ACHN (cell line): ENCODE data around the gene SRRM5.
"Not testable (repeated sequence)": the region's sequence is repeated elsewhere in the genome, so short reads cannot be mapped to it uniquely, and the experiment has no call there.

Source experiments
- DNase-seq: peaks from one replicate; pipeline ENCODE4 v3.0.0-alpha.2; 2015
- in situ Hi-C: cut with HindIII; loops from 2 replicates; pipeline ENCODE4 v1.10.0; 2017; ENCODE audit warnings: low sequenced_read_pairs, low pct_ligation_motif_present, low pct_unique_long_range_greater_than_20kb

The SRRM5 gene

GRCh38 chr19:43587029-43587428 lies 24.9 kb upstream of the SRRM5 start:
- DNase-seq, in situ Hi-C loops: not testable (repeated sequence)

GRCh38 chr19:43589277-43589676 lies 22.6 kb upstream of the SRRM5 start:
- DNase-seq, result no peak
- in situ Hi-C loops, result no loop called here

DNA sequence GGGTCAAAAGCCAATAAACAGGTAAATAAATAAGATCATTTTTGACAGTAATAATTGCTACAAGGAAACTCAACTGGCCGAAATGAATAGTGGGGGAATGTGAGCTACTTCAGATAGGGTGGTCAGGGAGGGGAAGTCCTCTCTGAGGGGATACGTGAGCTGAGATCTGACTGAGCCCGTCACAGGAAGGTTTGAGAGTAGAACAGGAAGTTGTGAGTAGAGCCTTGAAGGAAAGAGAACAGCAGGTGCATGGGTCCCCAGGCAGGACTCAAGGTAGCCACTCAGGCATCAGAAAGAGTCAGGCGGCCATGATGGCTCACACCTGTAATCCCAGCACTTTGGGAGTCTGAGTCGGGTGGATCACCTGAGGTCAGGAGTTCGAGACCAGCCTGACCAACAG lies 22.2 kb upstream of the SRRM5 start:
- DNase-seq, result no peak
- in situ Hi-C loops, result no loop called here

- no peak for DNase-seq
- in situ Hi-C loops, result no loop called here
Observed at GRCh38 chr19:43591904-43592772, 19.8 kb upstream of the SRRM5 start.

DNA sequence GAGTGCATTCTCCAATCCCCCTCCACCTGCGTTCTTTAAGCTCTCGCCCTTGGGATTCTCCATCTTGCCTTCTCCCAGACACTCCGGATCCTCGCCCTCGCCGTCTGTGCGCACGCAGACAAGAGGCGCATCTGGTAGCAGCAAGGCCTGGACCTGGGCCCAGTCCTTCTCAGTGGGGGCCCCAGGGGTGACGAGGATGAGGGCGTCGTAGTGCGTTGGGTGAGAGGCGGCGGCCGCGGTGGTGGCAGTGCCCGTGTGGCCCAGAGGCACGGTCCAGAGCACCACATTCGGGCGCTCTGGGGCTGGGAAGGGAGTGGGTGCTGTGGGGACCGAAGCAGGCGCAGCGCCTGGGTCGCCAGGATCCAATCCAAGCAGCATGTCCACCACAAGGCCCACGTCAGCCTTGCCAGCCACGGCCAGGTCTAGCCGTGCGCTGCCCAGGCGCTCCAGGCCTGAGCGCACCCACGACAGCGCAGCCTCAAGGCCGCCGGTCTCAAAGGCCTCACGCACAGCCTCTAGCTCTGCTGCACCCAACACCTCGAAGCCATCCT lies 19.0 kb upstream of the SRRM5 start:
- in situ Hi-C loops, result no loop called here
- no peak for DNase-seq

DNA sequence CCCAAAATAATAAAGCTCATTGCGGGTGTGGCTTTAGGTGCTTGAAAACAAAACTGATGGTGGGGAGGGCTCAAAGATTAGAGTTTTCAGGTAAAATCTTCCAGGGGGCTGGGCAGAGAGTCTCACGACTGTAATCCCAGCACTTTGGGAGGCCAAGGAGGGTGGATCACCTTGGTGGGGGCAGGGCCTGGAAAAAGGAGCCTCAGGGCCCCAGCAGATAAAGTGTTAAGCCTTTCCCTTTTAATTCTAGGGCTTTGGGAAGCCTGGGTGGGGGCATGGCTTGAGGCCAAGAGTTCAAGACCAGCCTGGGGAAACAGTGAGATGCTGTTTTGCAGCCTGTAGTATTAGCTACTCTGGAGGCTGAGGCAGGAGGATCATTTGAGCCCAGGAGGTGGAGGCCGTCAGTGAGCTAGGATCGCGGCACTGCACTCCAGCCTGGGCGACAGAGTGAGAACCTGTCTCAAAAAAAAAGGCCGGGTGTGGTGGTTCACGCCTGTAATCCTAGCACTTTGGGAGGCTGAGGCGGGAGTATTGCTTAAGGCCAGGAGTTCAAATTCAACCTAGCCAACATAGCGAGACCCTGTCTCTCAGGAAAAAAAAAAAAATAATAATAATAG lies 17.7 kb upstream of the SRRM5 start:
- in situ Hi-C loops, result no loop called here
- no peak for DNase-seq

GRCh38 chr19:43594710-43595604 lies 16.9 kb upstream of the SRRM5 start:
- peak; percentile 22 for DNase-seq
- in situ Hi-C loops, result no loop called here

DNA sequence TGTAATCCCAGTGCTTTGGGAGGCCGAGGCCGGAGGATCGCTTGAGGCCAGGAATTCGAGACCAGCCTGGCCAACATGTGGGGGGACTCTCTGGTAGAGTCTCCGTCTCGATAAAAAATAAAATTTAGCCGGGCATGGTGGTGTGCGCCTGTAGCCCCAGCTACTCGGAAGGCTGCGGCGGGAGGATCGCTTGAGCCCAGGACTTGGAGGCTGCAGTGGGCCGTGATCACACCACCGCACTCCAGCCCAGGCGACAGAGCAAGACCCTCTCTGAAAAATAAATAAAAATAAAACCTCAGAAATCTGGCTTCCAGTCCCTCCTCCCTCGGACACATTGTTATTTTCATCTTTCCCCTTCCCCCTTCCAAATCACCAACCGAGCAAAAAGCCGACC lies 16.3 kb upstream of the SRRM5 start:
- in situ Hi-C loops, result no loop called here
- DNase-seq, result no peak

DNA sequence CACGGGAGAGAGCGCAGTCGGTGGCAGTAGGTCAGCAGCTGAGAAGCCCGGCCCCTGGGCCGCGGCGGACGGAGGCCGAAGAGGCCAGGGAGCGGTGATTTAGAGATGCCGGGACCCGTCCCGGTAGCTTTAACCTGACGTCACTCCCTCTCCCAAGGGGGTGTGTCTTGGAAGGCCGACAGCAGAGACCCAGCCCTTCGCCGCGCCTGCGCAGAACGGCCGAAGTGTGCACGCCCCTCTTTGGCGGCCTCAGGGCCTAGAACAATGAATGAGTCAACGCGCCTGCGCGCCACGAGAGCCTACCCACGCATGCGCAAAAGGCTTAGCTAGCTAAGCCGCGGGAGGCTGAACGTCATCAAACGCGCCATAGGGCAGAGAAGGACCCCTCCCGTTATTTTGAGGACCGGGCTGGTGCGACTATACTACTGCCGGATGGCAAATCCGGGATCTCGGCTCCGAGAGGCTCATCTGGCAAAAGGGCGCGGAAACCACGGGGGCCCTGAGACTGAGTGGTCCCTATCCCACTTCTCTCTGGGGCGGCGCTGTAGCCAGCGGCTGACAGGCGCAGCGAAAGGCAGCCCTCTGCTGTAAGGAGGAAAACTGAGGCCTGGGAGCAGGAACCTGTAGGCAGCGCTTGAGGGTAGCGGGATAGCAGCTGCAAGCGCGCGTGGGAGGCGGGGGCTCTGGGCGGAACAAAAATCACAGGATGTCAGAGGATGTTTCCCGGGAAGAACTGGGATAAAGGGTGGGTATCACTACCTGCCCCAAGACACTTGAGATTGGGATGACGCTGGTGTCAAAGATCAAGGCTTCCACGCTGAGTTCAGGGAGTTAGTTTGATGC lies 15.7 kb upstream of the SRRM5 start, which contains the start of the genes IRGQ and ZNF576:
IRGQ (minus strand) TSS at position 136 of the 843 bp plus-strand sequence. CDS start 796 bp downstream, outside the sequence.
ZNF576 (plus strand) TSS at position 597 of the 843 bp plus-strand sequence. CDS start 514 bp downstream, outside the sequence.
- in situ Hi-C loops, result no loop called here
- peak; percentile 99 for DNase-seq

GRCh38 chr19:43596842-43597461 lies 14.9 kb upstream of the SRRM5 start:
- in situ Hi-C loops, result no loop called here
- no peak for DNase-seq

DNA sequence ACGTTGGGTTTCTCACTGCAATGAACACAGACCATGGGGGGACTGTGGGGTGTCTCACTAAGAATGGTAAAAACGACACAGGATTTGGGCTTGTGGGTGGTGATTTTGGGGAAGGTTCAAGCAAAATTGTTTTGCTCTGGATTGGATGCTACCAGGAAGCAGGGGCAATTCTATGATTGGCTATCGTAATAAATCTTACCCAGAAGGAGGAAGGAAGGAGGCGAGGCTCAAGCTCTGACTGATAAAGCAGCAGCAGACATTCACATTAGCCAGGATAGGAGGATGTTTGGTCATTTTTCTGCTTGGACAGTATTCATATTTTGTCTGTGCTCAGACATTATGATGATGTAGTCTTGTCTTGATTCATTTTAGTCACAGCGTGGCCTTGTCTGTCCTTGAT lies 14.0 kb upstream of the SRRM5 start:
- in situ Hi-C loops, result no loop called here
- DNase-seq, result no peak

GRCh38 chr19:43598445-43599240 lies 13.2 kb upstream of the SRRM5 start:
- in situ Hi-C loops, result no loop called here
- DNase-seq, result no peak

GRCh38 chr19:43599635-43600295 lies 12.1 kb upstream of the SRRM5 start:
- in situ Hi-C loops, result no loop called here
- no peak for DNase-seq

DNA sequence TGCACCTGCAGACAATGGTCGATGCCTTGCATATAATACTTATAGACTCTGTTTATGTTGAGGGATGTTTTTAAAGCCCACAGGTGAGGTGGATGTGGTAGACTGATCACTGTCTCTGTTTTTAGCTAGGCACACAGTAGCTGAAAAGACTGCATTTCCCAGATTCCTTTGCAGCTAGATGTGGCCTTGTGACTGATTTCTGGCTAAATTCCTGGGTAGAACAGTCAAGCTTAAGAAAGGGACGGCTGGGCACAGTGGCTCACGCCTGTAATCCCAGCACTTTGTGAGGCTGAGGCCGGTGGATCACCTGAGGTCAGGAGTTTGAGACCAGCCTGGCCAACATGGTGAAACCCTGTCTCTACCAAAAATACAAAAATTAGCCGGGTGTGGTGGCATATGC lies 11.6 kb upstream of the SRRM5 start:
- DNase-seq, in situ Hi-C loops: not testable (repeated sequence)

- in situ Hi-C loops, result no loop called here
- DNase-seq, result no peak
Observed at GRCh38 chr19:43605875-43606568, 5.9 kb upstream of the SRRM5 start.
